Ectodermal cell (in vitro differentiated cells): Measurements from ENCODE around the gene ASCL4.

Experiments
- H3K27ac ChIP-seq: 2 replicates; pipeline ENCODE4 v1.7.0; 2013; ENCODE audit warnings: mild to moderate bottlenecking, low read depth, low read length; ENCODE audit not compliant: insufficient read depth, poor library complexity, severe bottlenecking
- H3K27me3 ChIP-seq: 2 replicates; pipeline ENCODE4 v1.7.0; 2013; ENCODE audit warnings: mild to moderate bottlenecking, low read length; ENCODE audit not compliant: insufficient read depth, control insufficient read depth, poor library complexity, severe bottlenecking
- H3K36me3 ChIP-seq: one replicate; pipeline ENCODE4 v1.7.0; 2013; ENCODE audit warnings: low read length; ENCODE audit not compliant: control insufficient read depth, insufficient read depth
- H3K4me1 ChIP-seq: one replicate; pipeline ENCODE4 v1.7.0; 2013; ENCODE audit warnings: low read length; ENCODE audit not compliant: control insufficient read depth, insufficient read depth
- H3K4me3 ChIP-seq: 2 replicates; pipeline ENCODE4 v1.7.0; 2013; ENCODE audit warnings: low read depth, low read length, control low read depth; ENCODE audit not compliant: insufficient read depth
- H3K9me3 ChIP-seq: 2 replicates; pipeline ENCODE4 v1.7.0; 2013; ENCODE audit warnings: mild to moderate bottlenecking, low read length, moderate library complexity; ENCODE audit not compliant: control insufficient read depth
- WGBS, 2 experiments: methylation state at CpG; one replicate each; pipeline ENCODE4 v1.1.7; 2013; ENCODE audit warnings: missing lambda C conversion rate in 2 of 2; 5-methylcytosine and 5-hydroxymethylcytosine counted together

Gene ASCL4

GRCh38 chr12:107749083-107749482 is 25.4 kb upstream of the ASCL4 start:
- Histone ChIP-seq H3K4me1 (no peaks in the 10 kb centered on the region), H3K27ac (no peak overlapping the region), H3K9me3 (no peaks in the 10 kb centered on the region), H3K27me3 (no peaks in the 10 kb centered on the region), H3K36me3 (peaks cover 30% of the 10 kb centered on the region), H3K4me3 (no peak overlapping the region)
- 95 to 97% methylated on average over 1 of the region's 1 CpG for WGBS, 2 experiments

- Histone ChIP-seq H3K27me3 (peaks cover 11% of the 10 kb centered on the region), H3K9me3 (no peaks in the 10 kb centered on the region), H3K27ac (no peak overlapping the region), H3K4me3 (peak overlapping the region; percentile 88), H3K36me3 (peaks cover 18% of the 10 kb centered on the region), H3K4me1 (peaks cover 7% of the 10 kb centered on the region)
- WGBS, 2 experiments: 54 to 64% methylated on average over 3 of the region's 3 CpGs
These were observed 15.1 kb upstream of the ASCL4 start for GRCh38 chr12:107759410-107759809.

GRCh38 chr12:107760207-107760808 is 14.2 kb upstream of the ASCL4 start:
- Histone ChIP-seq H3K4me1 (peaks cover 7% of the 10 kb centered on the region), H3K4me3 (peak overlapping the region; percentile 88), H3K27me3 (peaks cover 18% of the 10 kb centered on the region), H3K36me3 (peaks cover 18% of the 10 kb centered on the region), H3K9me3 (no peaks in the 10 kb centered on the region), H3K27ac (peak overlapping the region; percentile 48)
- 2 to 3% methylated on average over 30 of the region's 30 CpGs for whole genome bisulfite sequencing, 2 experiments

- peak within 1 kb of the TSS; percentile 48 for H3K27ac ChIP-seq
- peak within 1 kb of the TSS; percentile 88 for H3K4me3 ChIP-seq
- H3K36me3 ChIP-seq: peaks cover 14% of the 10 kb centered on the region
- peaks cover 7% of the 10 kb centered on the region for H3K4me1 ChIP-seq
- 0% methylated on average over 83 of the region's 83 CpGs for WGBS, 2 experiments
- no peaks in the 10 kb centered on the region for H3K9me3 ChIP-seq
- peaks cover 19% of the 10 kb centered on the region for H3K27me3 ChIP-seq
These were observed 13.5 kb upstream of the ASCL4 start, which contains the start of gene PRDM4 for GRCh38 chr12:107760809-107761501. PRDM4 (minus strand) TSS chr12:107761137; CDS start chr12:107760515, 622 bp downstream.

- no peaks in the 10 kb centered on the region for H3K9me3 ChIP-seq
- peaks cover 8% of the 10 kb centered on the region for H3K36me3 ChIP-seq
- H3K27ac ChIP-seq: no peak overlapping the region
- H3K4me3 ChIP-seq: peak overlapping the region; percentile 88
- H3K4me1 ChIP-seq: peaks cover 7% of the 10 kb centered on the region
- 1 to 5% methylated on average over 12 of the region's 12 CpGs for WGBS, 2 experiments
- peaks cover 21% of the 10 kb centered on the region for H3K27me3 ChIP-seq
These were observed 13.0 kb upstream of the ASCL4 start for GRCh38 chr12:107761502-107761904.

- Histone ChIP-seq H3K36me3 (peaks cover 3% of the 10 kb centered on the region), H3K4me1 (peaks cover 7% of the 10 kb centered on the region)
- 85 to 92% methylated on average over 1 of the region's 1 CpG for WGBS, 2 experiments
These were observed 11.6 kb upstream of the ASCL4 start for GRCh38 chr12:107762874-107763273.

GRCh38 chr12:107764626-107765025 is 9.9 kb upstream of the ASCL4 start:
- no peak overlapping the region for H3K27ac ChIP-seq
- H3K36me3 ChIP-seq: no peaks in the 10 kb centered on the region
- no peak overlapping the region for H3K4me3 ChIP-seq
- H3K27me3 ChIP-seq: peaks cover 37% of the 10 kb centered on the region
- 75 to 76% methylated on average over 3 to 4 of the region's 4 CpGs for WGBS, 2 experiments
- no peaks in the 10 kb centered on the region for H3K9me3 ChIP-seq
- peaks cover 6% of the 10 kb centered on the region for H3K4me1 ChIP-seq

More at GRCh38 chr12:107762874-107763273, 11.6 kb upstream of the ASCL4 start:
- Histone ChIP-seq H3K4me3 (no peak overlapping the region), H3K27ac (no peak overlapping the region), H3K27me3 (peaks cover 30% of the 10 kb centered on the region), H3K9me3 (no peaks in the 10 kb centered on the region)

GRCh38 chr12:107765316-107765715 is 9.2 kb upstream of the ASCL4 start:
- WGBS, 2 experiments: 73 to 100% methylated on average over 1 of the region's 1 CpG
- no peak overlapping the region for H3K4me3 ChIP-seq
- H3K27me3 ChIP-seq: peaks cover 40% of the 10 kb centered on the region
- no peaks in the 10 kb centered on the region for H3K36me3 ChIP-seq
- no peak overlapping the region for H3K27ac ChIP-seq
- no peaks in the 10 kb centered on the region for H3K4me1 ChIP-seq
- no peaks in the 10 kb centered on the region for H3K9me3 ChIP-seq

- WGBS, 2 experiments: 90 to 91% methylated on average over 5 of the region's 5 CpGs
- Histone ChIP-seq H3K9me3 (no peaks in the 10 kb centered on the region), H3K4me1 (no peaks in the 10 kb centered on the region), H3K27ac (no peak overlapping the region), H3K36me3 (no peaks in the 10 kb centered on the region), H3K4me3 (no peak overlapping the region), H3K27me3 (peaks cover 49% of the 10 kb centered on the region)
These were observed 7.0 kb upstream of the ASCL4 start for GRCh38 chr12:107767466-107767865.

GRCh38 chr12:107775093-107775721 is 703 bp downstream of the ASCL4 start:
- Histone ChIP-seq H3K27me3 (peaks cover 80% of the 10 kb centered on the region), H3K9me3 (no peaks in the 10 kb centered on the region), H3K36me3 (no peaks in the 10 kb centered on the region), H3K4me3 (peak overlapping the region; percentile 38), H3K27ac (no peak overlapping the region), H3K4me1 (peaks cover 3% of the 10 kb centered on the region)
- WGBS, 2 experiments: 2 to 3% methylated on average over 66 of the region's 66 CpGs
